NOMO-1 (cell line): ENCODE data around the gene RRAS2.
"Not testable (repeated sequence)": the region's sequence is repeated elsewhere in the genome, so short reads cannot be mapped to it uniquely, and the experiment has no call there.

Source experiments
- DNase-seq, 2 experiments: peaks; one replicate each; lab custom pipeline; 2025; ENCODE audit not compliant: unreplicated experiment in 2 of 2; lab: John Stamatoyannopoulos, UW

The RRAS2 gene

GRCh38 chr11:14358729-14359439, at the start of gene RRAS2:
RRAS2 (minus strand) TSS chr11:14359183; CDS start chr11:14358870, 313 bp downstream.
- DNase-seq, result peak; percentile 39 to 69

- DNase-seq, result no peak
Measured at GRCh38 chr11:14408612-14409011, 49.6 kb upstream of the RRAS2 start.

- not testable (repeated sequence) for DNase-seq
Measured at GRCh38 chr11:14406116-14406515, 47.1 kb upstream of the RRAS2 start.

GRCh38 chr11:14403528-14403927, 44.5 kb upstream of the RRAS2 start:
- not testable (repeated sequence) for DNase-seq

GRCh38 chr11:14399087-14399486, 40.1 kb upstream of the RRAS2 start:
- no peak for DNase-seq

GRCh38 chr11:14396273-14396672, 37.3 kb upstream of the RRAS2 start:
- DNase-seq, result no peak

- no peak for DNase-seq
Measured at GRCh38 chr11:14393889-14394288, 34.9 kb upstream of the RRAS2 start.

- no peak for DNase-seq
Measured at GRCh38 chr11:14393129-14393528, 34.1 kb upstream of the RRAS2 start.

GRCh38 chr11:14390669-14391068, 31.7 kb upstream of the RRAS2 start:
- no peak for DNase-seq

GRCh38 chr11:14388352-14388751, 29.4 kb upstream of the RRAS2 start:
- DNase-seq, result no peak

GRCh38 chr11:14386895-14387480, 28.0 kb upstream of the RRAS2 start:
- no peak for DNase-seq

GRCh38 chr11:14386081-14386480, 27.1 kb upstream of the RRAS2 start:
- DNase-seq, result no peak

- no peak for DNase-seq
Measured at GRCh38 chr11:14384338-14384737, 25.4 kb upstream of the RRAS2 start.

- DNase-seq, result no peak
Measured at GRCh38 chr11:14381968-14382367, 23.0 kb upstream of the RRAS2 start.

GRCh38 chr11:14380947-14381561, 22.1 kb upstream of the RRAS2 start:
- DNase-seq, result peak in 1 of 2 experiments; percentile 15

GRCh38 chr11:14380125-14380936, 21.3 kb upstream of the RRAS2 start:
- DNase-seq, result no peak

- DNase-seq, result no peak
Measured at GRCh38 chr11:14378171-14378570, 19.2 kb upstream of the RRAS2 start.

GRCh38 chr11:14376920-14377319, 17.9 kb upstream of the RRAS2 start:
- DNase-seq, result no peak

GRCh38 chr11:14374922-14375830, 16.2 kb upstream of the RRAS2 start:
- DNase-seq, result no peak
